T follicular helper cell (primary cell): ENCODE measurements around the gene LKAAEAR1.
A peak's percentile ranks its signal among the peaks of the same experiment; 100 is the strongest.

ENCODE experiments used
- DNase-seq: peaks from one replicate; pipeline ENCODE4 v3.0.0-alpha.2; 2020; ENCODE audit warnings: low read depth

The LKAAEAR1 gene

DNA sequence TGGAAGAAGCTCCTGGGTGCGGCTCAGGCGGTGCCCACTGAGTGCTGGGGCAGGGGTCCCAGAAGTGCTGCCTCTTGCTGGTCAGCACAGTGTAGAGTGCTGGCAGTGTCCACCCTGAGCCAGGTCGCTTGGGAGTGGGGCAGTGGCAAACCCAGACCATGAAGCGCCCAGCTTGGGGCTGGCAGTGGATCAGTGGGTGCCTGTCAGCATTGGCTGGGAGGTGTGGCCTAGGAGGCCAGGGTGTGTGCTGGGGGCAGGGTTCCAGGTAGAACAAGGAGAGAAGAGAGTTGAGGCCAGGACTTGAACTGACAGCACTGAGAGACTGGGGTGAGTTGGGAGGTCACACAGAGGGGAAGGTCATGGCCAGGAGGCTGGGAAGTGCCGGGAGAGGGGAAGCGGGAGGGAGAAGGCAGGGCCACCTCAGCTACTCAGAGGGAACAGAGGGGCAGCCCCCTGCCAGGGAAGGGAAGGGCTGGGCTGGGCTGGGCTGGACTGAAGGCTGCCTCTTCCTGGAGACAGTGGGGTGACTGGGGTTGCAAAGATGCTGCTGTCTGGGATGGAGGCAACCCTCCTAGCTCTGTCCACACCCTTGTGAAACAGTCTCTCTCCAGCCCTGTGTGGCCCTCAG, 17.1 kb downstream of the LKAAEAR1 start:
- DNase-seq: no peak

DNA sequence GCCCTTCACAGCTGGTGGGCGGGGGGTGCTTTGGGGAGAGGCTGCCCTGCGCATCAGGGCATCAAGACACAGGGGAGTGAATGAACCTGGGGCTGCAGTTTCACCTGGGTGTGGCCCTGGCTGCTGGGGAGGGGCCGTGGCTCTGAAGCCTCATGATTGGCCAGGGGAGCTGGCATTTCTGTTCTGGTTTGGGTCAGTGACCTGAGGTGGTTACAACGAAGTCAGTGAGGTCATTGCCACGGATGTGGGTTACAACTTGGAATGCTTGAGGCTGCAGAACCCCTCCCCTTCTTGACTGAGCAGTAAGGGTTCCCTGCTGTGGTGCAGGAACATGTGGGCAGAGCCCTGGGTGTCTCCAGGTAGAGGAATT, 18.2 kb downstream of the LKAAEAR1 start:
- DNase-seq: no peak

DNA sequence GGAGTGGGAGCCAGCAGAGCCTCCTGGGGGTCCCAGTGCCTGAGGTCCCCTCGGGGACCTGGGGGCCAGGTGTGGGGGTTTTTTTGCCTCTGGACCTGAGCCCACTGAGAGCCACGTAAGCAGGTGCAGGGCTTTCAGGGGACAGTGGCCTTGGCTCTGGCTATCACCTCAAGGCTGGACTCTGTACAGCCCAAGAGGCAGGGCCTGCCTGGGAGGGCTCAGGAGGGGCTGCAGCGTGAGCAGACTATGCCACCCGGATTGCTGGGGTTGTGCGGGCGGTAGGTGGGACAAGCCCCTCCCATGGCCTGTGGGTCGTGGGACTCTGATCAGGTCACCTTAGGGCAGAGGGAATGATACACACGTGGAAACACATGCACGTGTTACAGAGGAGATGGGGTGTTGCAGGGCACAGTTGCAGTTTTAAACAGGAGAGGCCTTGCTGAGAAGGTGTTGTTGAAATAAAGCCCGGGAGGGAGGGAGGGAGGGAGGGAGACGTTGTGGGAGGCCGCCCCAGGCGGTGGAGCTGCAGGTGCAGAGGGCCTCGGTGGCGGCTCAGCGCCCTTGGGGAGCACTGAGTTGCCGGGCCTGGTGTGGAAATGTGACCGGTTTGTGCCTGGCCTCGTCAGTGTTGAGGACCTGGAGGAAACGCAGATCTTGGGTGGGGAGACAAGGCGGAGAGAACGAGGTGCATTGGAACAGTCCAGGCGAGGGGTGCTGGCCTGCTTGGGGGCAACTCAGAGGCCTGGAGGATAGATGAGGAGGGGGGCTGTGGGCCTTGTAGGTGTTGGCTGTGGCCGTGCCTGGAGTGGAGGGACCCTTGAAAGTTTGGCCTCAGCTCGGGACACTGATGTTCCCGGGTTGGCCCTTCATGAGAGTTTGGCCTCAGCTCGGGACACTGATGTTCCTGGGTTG, 18.9 kb downstream of the LKAAEAR1 start:
- no peak for DNase-seq

DNA sequence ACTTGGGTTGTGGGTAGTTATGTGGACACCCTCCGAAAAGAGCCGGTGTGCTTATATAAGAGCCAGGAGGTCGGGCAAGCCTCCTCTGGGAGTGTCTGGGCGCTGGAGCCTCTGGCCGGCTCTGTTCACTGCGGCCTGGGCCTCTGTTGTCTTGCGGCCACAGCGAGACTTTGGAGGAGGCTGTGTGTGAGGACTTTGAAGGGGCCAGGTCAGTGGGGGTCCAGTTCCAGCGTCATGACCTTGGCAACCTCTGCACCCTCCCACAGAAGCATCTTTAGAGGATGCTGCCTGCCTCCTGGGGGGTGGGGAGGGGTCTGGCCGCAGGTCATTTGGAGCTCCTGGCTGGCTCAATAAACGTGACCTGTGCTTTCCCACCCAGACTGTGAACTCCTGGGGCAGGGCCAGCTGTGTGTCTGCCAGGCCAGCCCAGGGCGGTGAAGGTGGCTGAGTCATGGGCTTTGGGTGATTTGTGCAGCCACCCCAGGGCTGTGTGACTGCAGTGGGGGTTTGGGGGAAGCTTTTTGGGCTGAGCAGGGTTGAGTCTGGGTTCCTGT, 20.0 kb downstream of the LKAAEAR1 start:
- no peak for DNase-seq

DNA sequence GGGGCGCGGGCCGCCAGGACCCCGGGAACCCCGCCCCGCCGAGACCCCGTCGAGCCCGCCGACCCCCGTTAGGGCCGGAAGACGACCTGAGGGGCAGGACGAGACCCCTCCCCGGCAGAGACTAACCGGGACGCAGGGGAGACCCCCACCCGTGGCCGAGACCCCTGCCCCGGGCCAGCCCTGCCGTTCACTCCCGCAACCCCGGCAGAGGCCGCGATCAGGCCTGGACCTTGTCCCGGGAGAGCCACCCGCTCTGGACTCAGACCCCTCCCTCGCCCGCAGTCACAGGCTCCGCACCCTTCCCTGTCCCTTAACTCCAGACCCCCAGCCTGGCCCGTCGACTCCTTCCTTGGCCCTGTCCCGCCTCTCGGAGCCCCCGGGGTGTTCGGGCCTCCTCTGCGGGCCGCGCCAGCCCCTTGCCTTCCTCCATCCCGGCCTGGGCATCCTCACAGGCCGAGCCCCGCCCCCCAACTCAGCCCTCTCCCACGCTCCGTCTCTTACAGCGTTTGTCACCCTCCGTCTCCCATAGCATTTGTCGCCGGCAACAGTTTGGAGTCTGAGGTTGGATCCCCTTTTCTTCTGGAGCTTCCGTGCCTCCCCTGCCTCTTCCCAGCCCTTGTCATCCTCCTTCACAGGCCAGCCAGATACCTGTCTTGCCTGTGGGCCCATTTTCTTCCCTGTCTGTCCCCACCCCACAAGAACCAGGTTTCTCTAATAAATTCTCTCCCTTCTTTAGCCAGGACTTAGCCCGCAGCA, 20.6 kb downstream of the LKAAEAR1 start:
- DNase-seq: no peak

DNA sequence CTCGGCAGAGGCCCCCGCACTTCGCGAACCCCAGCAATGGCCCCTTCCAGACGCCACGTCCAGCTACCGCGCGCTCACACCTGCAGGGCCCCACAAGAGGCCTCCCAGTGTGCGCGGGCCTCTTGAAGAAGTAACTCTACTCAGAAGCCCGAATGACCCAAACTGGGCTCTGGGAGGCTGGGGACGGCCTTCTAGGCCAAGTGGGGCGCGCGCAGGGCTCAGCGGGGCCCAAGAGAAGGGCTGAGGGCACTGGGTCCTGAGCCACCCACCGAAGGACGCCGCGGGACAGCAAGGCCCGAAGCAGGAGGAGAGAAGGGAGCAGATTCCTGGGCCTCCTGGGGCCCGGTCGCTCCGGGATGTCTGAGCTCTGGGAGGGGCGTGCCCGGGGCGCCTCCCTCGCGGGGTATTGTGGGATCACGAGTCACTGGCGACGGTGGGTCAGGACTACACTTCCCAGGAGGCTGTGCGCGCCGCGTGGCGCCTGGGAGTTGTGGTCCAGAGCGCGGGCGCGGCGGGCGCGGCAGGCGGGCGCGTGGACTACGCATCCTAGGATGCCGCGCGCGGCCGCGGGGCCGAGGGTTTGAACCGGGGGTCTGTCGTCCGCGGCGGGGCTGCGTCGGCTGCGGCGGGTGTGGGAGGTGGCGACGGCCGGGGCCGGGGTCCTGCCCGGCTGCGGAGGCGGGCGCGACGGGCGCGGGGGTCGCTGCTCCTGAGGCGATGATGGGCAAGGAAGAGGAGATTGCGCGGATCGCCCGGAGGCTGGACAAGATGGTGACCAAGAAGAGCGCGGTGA, 21.4 kb downstream of the LKAAEAR1 start, which contains the start of gene TCEA2:
TCEA2 (plus strand) TSS at position 603 of the 793 bp plus-strand sequence; CDS start at position 718, 115 bp downstream.
- DNase-seq: peak; percentile 89

DNA sequence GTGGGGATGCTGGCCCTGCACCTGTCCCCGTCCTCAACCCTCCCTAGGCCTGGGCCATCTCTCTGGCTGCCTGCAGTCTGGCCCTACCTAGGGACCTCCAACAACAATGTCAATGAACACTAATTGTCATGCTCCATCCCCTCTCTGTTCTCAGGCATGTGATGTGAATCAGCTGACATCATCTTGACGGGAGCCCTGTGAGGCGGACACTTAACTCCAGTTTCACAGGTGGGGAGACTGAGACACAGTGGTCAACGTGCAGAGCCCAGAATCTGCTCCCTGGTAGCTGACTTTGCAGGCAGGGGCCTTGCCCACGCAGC, 22.0 kb downstream of the LKAAEAR1 start:
- DNase-seq: no peak

DNA sequence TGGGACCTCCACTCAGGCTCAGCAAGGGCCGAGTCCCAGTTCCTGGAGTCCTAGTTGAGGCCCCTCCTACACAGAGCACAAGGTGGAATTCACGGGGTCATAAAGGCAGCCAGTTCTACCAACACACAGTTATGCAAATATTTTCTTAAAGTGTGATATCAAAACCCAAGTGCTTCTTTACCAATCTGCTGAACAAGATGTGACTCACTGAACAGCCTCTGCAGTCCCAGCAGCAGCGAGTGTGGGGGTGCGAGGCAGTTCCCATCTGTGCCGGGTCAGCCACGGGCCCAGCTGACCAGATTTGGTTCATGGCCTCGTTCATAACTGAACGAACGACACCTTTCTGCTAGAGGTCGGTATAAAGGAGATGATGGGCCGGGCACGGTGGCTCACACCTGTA, 25.7 kb downstream of the LKAAEAR1 start:
- DNase-seq: no peak

DNA sequence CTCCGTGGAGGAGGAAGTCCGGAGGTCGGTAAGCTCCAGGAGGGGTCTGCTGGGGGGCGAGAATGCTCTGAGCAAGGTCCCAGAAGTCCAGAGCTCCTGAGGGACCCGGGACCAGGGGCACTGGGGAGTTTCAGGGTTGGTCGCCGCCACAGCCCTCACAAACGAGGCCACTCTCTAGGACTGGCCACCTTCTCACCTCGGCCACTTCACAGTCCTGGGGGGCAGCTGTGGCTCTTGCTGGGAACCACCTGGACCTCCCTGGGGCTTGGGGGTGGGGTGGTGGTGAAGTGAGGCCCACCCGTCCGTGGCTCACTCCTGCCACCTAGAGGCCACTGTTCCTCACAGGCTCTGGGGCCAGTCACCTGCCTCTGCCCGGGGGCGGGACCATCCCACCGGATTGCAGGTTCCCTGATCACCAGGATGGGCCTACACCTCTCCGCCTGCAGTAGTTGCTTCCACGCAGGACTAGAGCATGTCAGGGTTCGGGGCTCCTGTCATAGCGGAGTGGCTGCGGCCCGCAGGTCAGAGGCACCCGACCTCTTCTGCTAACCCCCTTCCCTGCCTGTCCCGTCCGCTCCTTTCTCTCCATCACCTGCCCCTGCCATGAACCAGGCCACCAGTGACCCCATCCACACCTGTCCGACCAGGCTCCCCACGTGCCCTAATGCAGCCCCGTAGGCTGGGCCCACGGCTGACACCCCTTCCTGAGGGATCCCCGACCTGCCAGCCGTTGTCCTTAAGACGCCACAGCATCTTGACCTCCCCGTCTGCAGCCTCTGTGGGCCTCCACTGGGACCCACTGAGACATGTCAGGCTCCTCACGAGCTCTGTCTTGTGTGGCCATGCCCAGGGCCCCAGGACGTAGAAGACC, 26.3 kb downstream of the LKAAEAR1 start:
- peak; percentile 66 for DNase-seq

DNA sequence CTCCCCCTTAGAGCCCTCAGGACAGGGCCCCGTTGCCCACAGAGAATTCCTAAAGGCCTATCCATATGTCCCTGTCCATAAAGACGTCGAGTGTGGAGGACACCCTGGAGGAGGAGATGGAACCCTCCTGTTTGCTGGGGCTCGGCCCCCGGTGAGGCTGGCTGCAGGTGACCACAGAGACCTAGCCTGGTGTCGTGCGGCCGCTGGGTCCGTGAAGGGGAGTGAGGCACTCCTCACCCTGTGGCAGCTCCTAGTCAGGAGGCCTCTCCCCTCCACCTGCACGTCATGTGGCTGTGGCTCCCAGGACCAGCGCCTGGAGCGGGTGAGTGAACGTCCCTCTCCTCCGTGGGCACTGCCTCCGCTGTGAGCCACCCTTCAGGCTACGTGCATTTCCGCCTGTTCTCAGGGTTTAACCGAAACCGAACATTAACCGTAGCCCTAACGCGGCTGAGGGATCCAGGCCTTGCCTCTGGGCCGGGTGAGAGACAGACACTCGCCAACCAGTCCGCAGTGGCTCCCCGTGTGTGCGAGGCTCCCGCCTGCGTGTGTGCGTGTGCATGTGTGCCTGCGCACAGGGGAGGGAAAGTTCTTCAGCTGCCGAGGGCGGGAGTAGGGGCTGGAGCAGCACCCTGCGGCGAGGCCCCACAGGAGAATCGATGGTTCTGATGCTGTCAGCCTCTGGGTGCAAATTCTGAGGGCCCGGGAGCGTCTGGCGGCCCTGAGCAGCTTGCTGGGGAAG, 27.1 kb downstream of the LKAAEAR1 start:
- no peak for DNase-seq

DNA sequence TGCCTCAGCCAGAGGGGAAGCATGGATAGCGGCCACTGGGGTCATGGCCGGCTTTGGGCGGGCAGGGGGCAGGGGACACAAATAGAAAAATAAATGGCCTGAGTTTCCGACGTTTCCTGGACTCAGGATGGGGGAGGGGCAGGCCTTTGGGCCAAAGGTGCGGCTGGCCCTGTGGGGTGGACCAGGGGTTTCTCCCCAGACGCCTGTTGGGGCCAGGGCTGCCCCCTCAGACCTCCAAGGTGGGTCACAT, 27.6 kb downstream of the LKAAEAR1 start:
- no peak for DNase-seq

DNA sequence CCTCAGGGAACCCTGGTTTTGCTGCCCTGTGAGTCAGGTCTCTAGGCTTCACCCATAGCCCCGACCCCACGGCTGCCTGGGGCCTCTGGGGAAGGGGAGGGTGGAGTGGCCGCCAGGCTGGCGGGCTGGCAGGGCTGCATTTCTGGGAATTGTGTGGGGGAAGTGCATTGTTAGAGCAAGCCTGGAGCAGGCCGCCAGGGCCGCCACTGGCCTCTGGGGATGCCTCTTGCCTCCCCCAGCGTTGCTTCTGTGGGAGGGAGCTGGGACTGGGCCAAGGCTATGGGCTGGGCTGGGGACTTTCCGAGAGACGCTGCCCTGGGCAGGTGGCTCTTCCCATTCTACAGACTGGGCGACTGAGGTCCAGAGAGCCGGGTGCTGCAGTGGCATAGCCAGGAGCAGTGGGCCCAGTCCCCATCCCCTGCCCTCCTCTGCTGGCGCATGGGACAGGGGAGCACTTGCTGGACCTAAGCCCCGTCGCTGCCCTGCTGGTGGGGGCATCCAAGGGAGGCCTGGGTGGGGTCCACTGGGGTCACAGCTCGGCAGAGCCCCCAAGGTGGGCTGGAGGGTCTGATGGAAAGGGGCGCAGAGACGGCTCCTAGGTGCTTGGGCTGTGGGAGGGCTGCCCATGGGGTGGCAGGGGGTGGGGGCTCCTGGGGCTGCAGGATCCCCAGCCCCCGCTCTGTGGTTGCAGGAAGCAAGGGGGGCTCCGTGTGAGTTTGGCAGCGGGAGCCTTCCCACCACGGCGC, 28.1 kb downstream of the LKAAEAR1 start:
- no peak for DNase-seq

DNA sequence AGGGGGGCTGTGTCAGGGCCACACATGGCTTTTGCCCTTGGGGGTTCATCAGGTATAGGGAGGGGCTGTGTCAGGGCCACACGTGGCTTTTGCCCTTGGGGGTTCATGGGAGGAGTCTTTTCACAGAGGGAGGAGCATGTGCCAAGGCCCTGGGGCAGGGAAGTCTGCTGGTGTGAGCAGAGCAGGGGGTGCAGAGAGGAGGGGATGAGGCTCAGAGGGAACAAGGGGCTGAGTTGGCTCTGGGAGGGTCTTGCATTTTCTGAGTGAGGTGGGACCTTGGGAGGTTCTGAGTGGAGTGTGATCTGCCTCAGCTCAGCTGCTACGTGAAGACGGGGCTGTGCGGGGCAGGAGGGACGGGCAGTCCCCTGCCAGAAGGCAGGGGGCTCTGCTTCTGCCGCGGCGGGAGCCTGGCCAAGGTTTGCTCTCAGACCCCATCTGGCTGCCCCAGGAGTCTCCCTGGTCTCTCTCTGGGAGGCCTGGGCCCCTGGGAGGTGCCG, 28.8 kb downstream of the LKAAEAR1 start:
- DNase-seq: no peak

DNA sequence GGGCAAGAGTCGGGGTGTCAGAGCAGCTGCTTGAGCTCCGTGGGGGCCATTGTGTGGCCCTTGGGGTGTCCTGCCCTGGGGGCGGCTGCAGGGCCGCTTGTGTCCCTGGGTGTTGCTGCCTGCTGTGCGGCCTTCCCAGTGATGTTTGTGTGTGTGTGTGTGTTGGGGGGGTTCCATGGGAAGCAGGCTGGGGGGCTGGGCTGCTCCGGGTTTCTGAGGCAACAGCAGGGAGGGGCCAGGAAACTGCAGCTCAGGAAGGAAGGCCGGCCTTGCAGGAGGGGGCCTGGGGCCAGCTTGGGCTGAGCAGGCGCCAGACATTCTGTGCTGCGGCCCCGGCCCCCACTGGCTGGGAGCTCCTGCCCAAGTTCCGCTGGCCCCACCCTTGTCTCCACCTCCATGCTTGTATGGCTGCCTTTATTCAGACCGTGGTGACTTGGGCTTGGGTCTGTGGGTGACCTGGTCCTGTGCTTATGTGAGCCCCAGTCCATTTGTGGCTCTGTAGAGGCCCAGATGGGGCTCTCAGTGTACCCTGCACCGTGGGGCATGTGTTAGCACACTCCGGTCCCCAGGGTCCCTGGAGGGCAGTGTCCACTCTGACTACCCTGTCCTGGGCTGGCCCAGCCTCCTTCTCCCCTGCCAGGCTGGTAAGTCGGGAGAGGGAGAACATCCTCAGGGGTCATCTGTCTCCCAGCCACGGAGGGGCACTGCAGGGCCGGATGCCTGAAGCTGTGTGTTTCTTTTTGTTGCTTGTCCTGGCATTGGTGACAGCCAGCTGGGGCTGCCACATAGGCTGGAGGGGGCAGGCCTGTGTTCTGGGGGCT, 30.1 kb downstream of the LKAAEAR1 start:
- no peak for DNase-seq

DNA sequence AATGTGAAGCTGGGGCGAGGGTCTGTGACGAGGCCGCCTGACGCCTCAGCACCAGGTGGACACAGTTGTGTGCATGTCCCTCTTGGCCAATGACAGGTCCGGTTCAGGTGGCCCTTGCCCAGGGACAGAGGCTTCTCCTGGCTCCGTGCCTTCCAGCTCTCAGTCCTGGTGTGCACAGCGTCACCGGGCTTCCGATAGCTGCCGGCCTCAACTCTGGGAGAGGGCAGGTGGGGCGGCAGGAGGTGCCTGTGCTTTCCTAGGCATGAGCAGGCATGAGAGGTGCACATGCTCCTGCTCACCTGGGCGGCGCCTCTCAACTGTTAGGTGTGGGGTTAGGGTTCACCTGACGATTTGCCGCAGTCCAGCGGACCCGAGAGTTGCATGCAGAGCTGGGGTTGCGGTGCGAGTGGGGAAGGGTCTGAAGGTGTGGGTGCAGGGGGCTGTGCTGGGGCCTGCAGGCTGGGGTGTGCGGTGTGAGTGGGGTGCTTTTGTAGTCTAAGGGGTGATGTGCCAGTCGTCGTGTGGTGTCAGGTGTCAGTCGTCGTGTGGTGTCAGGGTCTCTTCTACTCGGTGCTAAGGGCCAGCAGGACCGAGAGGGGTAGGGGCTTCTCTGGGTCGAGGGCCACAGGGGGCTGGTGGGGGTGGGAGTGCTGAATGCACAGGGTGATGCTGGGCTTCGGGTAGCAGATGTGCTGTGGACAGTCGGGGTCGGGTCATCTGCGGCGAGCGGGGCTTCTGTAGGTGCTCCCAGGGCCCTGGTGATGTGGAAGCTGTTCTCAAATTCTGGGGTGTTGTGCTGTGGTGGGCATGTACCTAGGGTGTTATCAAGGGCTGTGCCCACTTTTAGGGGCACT, 31.0 kb downstream of the LKAAEAR1 start:
- no peak for DNase-seq

DNA sequence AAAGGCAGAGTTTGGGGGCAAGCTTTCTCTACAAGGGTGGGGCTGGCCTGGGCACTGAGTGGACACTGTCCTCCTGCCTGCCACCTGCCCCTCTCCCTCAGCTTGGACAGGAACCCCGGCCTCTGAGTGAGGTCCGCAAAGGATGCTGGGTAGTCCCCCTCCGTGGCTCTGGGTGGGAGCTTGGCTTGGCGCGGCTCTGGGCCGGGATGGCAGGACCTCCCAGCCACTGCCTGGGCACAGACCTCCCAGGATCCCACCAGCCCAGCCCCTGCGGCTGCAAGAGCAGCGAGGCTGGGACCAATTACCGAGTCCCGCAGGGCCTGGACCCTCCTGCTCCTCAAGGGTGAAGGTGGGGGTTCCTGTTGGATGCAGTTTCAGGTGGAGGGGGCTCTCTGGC, 31.9 kb downstream of the LKAAEAR1 start:
- DNase-seq: no peak

DNA sequence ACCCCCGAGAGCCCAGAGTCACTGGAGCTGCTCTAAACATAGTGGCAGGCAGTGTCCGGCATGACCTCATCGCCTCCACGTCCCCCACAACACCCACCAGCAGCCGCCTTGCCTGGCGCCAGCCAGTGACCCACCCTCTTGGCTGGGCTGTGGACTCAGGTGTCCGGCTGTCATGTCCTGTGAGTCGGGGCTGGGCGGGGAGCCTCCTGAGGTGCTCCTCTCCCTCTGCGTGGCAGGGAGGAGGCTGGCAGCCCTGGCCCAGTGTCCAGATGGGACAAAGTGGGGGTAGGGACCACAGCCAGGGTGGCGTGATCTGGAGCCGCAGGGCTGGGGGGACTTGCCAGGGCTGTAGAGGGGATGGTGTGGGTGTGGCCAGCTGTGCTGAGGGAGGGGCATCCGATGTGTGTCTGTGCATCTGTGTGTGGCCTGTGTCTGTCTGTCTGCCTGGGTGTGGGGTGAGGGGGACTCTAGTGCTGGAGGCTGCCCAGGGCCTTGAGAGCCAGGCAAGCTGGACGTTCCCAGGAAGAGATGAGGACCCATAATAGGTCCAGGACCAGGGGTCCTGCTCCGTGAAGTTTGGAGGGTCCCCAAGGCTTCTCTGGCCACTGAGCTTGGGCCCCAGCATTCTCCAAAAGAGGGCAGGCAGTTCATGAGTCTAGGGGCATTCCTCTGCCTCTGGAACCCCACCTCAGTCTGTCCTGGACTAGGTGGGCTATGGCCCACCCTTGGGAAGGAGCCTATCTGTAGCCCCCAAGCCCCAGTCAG, 32.5 kb downstream of the LKAAEAR1 start:
- no peak for DNase-seq
